ENCODE data around the gene CASP2.

Gene CASP2

GRCh38 chr7:143303733-143304132 lies 15.6 kb downstream of the CASP2 start:
- H3K36me3 ChIP-seq (ENCODE audit: control insufficient read depth, insufficient read depth, low read length): no peaks in the 10 kb centered on the region
- H3K4me3 ChIP-seq (ENCODE audit: low read depth, low read length): no peak overlapping the region
- H3K27ac ChIP-seq: no peak overlapping the region
- TF ChIP-seq CTCF (IDR thresholded peaks at IDR 0.05): no peak
- H3K4me2 ChIP-seq (ENCODE audit: low read length): no peak overlapping the region
- H2AFZ ChIP-seq: no peak overlapping the region
- H3K9ac ChIP-seq: no peak overlapping the region
- no peaks in the 10 kb centered on the region for H3K27me3 ChIP-seq (ENCODE audit: control insufficient read depth, insufficient read depth, low read length)
- no peaks in the 10 kb centered on the region for H3K79me2 ChIP-seq
- no peaks in the 10 kb centered on the region for H3K9me3 ChIP-seq (ENCODE audit: control insufficient read depth, low read length)
- H3K4me1 ChIP-seq: no peaks in the 10 kb centered on the region

GRCh38 chr7:143304938-143305337 lies 16.8 kb downstream of the CASP2 start:
- Histone ChIP-seq H3K27ac (no peak overlapping the region), H3K36me3 (ENCODE audit: control insufficient read depth, insufficient read depth, low read length) (no peaks in the 10 kb centered on the region), H3K79me2 (no peaks in the 10 kb centered on the region), H3K4me1 (no peaks in the 10 kb centered on the region), H3K27me3 (ENCODE audit: control insufficient read depth, insufficient read depth, low read length) (no peaks in the 10 kb centered on the region), H3K4me2 (ENCODE audit: low read length) (no peak overlapping the region), H3K9me3 (ENCODE audit: control insufficient read depth, low read length) (no peaks in the 10 kb centered on the region), H2AFZ (no peak overlapping the region), H3K4me3 (ENCODE audit: low read depth, low read length) (no peak overlapping the region), H3K9ac (no peak overlapping the region)
- TF ChIP-seq CTCF (IDR thresholded peaks at IDR 0.05): no peak

- Histone ChIP-seq H3K9ac (no peak overlapping the region), H3K9me3 (ENCODE audit: control insufficient read depth, low read length) (no peaks in the 10 kb centered on the region), H3K4me3 (ENCODE audit: low read depth, low read length) (no peak overlapping the region), H3K36me3 (ENCODE audit: control insufficient read depth, insufficient read depth, low read length) (no peaks in the 10 kb centered on the region), H3K4me2 (ENCODE audit: low read length) (no peak overlapping the region), H2AFZ (no peak overlapping the region), H3K27ac (no peak overlapping the region), H3K79me2 (no peaks in the 10 kb centered on the region), H3K27me3 (ENCODE audit: control insufficient read depth, insufficient read depth, low read length) (no peaks in the 10 kb centered on the region), H3K4me1 (no peaks in the 10 kb centered on the region)
- peak; percentile 79 for TF ChIP-seq CTCF (IDR thresholded peaks at IDR 0.05)
These were observed 17.4 kb downstream of the CASP2 start for GRCh38 chr7:143305423-143306070.

- H3K27me3 ChIP-seq (ENCODE audit: control insufficient read depth, insufficient read depth, low read length): no peaks in the 10 kb centered on the region
- H3K36me3 ChIP-seq (ENCODE audit: control insufficient read depth, insufficient read depth, low read length): no peaks in the 10 kb centered on the region
- H3K27ac ChIP-seq: no peak overlapping the region
- H3K9me3 ChIP-seq (ENCODE audit: control insufficient read depth, low read length): no peaks in the 10 kb centered on the region
- no peak overlapping the region for H3K4me2 ChIP-seq (ENCODE audit: low read length)
- TF ChIP-seq CTCF (IDR thresholded peaks at IDR 0.05): no peak
- no peaks in the 10 kb centered on the region for H3K79me2 ChIP-seq
- H2AFZ ChIP-seq: no peak overlapping the region
- no peaks in the 10 kb centered on the region for H3K4me1 ChIP-seq
- H3K9ac ChIP-seq: no peak overlapping the region
- H3K4me3 ChIP-seq (ENCODE audit: low read depth, low read length): no peak overlapping the region
These were observed 20.5 kb downstream of the CASP2 start for GRCh38 chr7:143308632-143309031.

- Histone ChIP-seq H3K4me3 (ENCODE audit: low read depth, low read length) (no peak overlapping the region), H3K27me3 (ENCODE audit: control insufficient read depth, insufficient read depth, low read length) (no peaks in the 10 kb centered on the region), H2AFZ (no peak overlapping the region), H3K36me3 (ENCODE audit: control insufficient read depth, insufficient read depth, low read length) (no peaks in the 10 kb centered on the region), H3K9me3 (ENCODE audit: control insufficient read depth, low read length) (no peaks in the 10 kb centered on the region), H3K9ac (no peak overlapping the region), H3K4me1 (peaks cover 6% of the 10 kb centered on the region), H3K4me2 (ENCODE audit: low read length) (no peak overlapping the region), H3K79me2 (no peaks in the 10 kb centered on the region), H3K27ac (no peak overlapping the region)
- TF ChIP-seq CTCF (IDR thresholded peaks at IDR 0.05): no peak
These were observed 26.0 kb downstream of the CASP2 start for GRCh38 chr7:143314127-143314526.
